Neural cell (in vitro differentiated cells): ENCODE measurements around the gene LRRC38. TPM values are rescaled to one million over a fixed set of nuclear protein-coding genes. Genes with fewer than 3 reads are reported as not detected.

ENCODE experiments used
- H2AFZ ChIP-seq: fragments of 200-600, 300-800 bp; sonication (generic), shearing (Covaris generic); 2 replicates; pipeline ENCODE4 v1.6.0; 2014; ENCODE audit warnings: low read depth, mild to moderate bottlenecking, antibody characterized with exemption, low read length, moderate library complexity
- H3F3A ChIP-seq: fragments of 200-600 bp; shearing (Covaris generic); 2 replicates; pipeline ENCODE4 v1.6.1; 2016; ENCODE audit warnings: mild to moderate bottlenecking, moderate library complexity, mixed read lengths, antibody characterized with exemption, low read length; ENCODE audit not compliant: insufficient read depth, poor library complexity, severe bottlenecking
- H3K27ac ChIP-seq: fragments of 200-600, 300-800 bp; sonication (generic), shearing (Covaris generic); 2 replicates; pipeline ENCODE4 v1.5.1; 2014; ENCODE audit warnings: mild to moderate bottlenecking, low read length, moderate library complexity
- H3K27me3 ChIP-seq: fragments of 300-800, 200-600 bp; sonication (generic), shearing (Covaris generic); 2 replicates; pipeline ENCODE4 v1.6.0; 2014; ENCODE audit warnings: mild to moderate bottlenecking, low read depth, low read length, moderate library complexity; ENCODE audit not compliant: insufficient read depth
- H3K36me3 ChIP-seq: fragments of 300-800, 200-600 bp; sonication (generic), shearing (Covaris generic); 2 replicates; pipeline ENCODE4 v1.5.1; 2014; ENCODE audit warnings: mild to moderate bottlenecking, antibody characterized with exemption, low read length, moderate library complexity; ENCODE audit not compliant: insufficient read depth
- H3K4me2 ChIP-seq: fragments of 300-800, 200-600 bp; sonication (generic), shearing (Covaris generic); 2 replicates; pipeline ENCODE4 v1.6.0; 2014; ENCODE audit warnings: mild to moderate bottlenecking, low read length
- H3K4me3 ChIP-seq: fragments of 300-800, 200-600 bp; sonication (generic), shearing (Covaris generic); 2 replicates; pipeline ENCODE4 v1.5.1; 2014; ENCODE audit warnings: mild to moderate bottlenecking, low read length, moderate library complexity
- H3K79me2 ChIP-seq: fragments of 200-600 bp; shearing (Covaris generic); replicated peaks from 2 replicates; pipeline ENCODE4 v1.6.0; 2014; ENCODE audit warnings: mild to moderate bottlenecking, low read length, moderate library complexity; ENCODE audit not compliant: insufficient read depth
- H3K9ac ChIP-seq: fragments of 300-800, 200-600 bp; sonication (generic), shearing (Covaris generic); 2 replicates; pipeline ENCODE4 v1.6.1; 2016; ENCODE audit warnings: mild to moderate bottlenecking, low read length, mixed read lengths
- H3K9me2 ChIP-seq: fragments of 200-600 bp; shearing (Covaris generic); 2 replicates; pipeline ENCODE4 v1.6.1; 2016; ENCODE audit warnings: mild to moderate bottlenecking, low read length, mixed read lengths; ENCODE audit not compliant: insufficient read depth
- H3K9me3 ChIP-seq: fragments of 200-600, 300-800 bp; sonication (generic), shearing (Covaris generic); 2 replicates; pipeline ENCODE4 v1.6.1; 2016; ENCODE audit warnings: mild to moderate bottlenecking, mixed run types, low read length, moderate library complexity, mixed read lengths
- H4K20me1 ChIP-seq: fragments of 200-600 bp; shearing (Covaris generic); 2 replicates; pipeline ENCODE4 v1.6.1; 2016; ENCODE audit warnings: mild to moderate bottlenecking, mixed run types; ENCODE audit not compliant: insufficient read depth
- CTCF ChIP-seq: fragments of 450-650 bp; IDR thresholded peaks from 2 replicates; pipeline ENCODE4 v1.5.1; 2014; ENCODE audit warnings: antibody characterized with exemption, mild to moderate bottlenecking, moderate library complexity; ENCODE audit not compliant: poor library complexity, severe bottlenecking
- EP300 ChIP-seq: fragments of 450-650 bp; conservative IDR thresholded peaks from 2 replicates; pipeline ENCODE4 v1.6.1; 2014; ENCODE audit warnings: antibody characterized with exemption, mild to moderate bottlenecking, moderate library complexity; ENCODE audit not compliant: poor library complexity, severe bottlenecking
- EZH2 ChIP-seq: fragments of 200-600, 300-800 bp; shearing (Covaris generic), sonication (generic); IDR thresholded peaks from 2 replicates; pipeline ENCODE4 v1.6.1; 2014; ENCODE audit warnings: antibody characterized with exemption, low read length, borderline replicate concordance, mild to moderate bottlenecking; ENCODE audit not compliant: insufficient read depth, poor library complexity, severe bottlenecking
- MXI1 ChIP-seq: fragments of 450-650 bp; conservative IDR thresholded peaks from 2 replicates; pipeline ENCODE4 v1.6.1; 2014; ENCODE audit warnings: antibody characterized with exemption, mild to moderate bottlenecking; ENCODE audit not compliant: poor library complexity, severe bottlenecking
- POLR2AphosphoS5 ChIP-seq: IDR thresholded peaks from 2 replicates; pipeline ENCODE4 v1.6.1; 2012
- RAD21 ChIP-seq: fragments of 450-650 bp; conservative IDR thresholded peaks from 2 replicates; pipeline ENCODE4 v1.6.1; 2014; ENCODE audit warnings: antibody characterized with exemption, mild to moderate bottlenecking, moderate library complexity
- REST ChIP-seq: IDR thresholded peaks from 2 replicates; pipeline ENCODE4 v1.6.1; 2012; ENCODE audit warnings: borderline replicate concordance
- SMC3 ChIP-seq: fragments of 450-650 bp; conservative IDR thresholded peaks from 2 replicates; pipeline ENCODE4 v1.6.1; 2014; ENCODE audit warnings: antibody characterized with exemption, mild to moderate bottlenecking, moderate library complexity; ENCODE audit not compliant: poor library complexity
- TAF1 ChIP-seq: IDR thresholded peaks from 2 replicates; pipeline ENCODE4 v1.6.1; 2012; ENCODE audit warnings: low read depth
- polyA plus RNA-seq: library from polyadenylated mRNA; depleted of rRNA; stranded (reverse); fragments of >200 nt; gene quantifications from 2 replicates; pipeline ENCODE4 v1.2.3, GENCODE V29; 2014

The LRRC38 gene
- polyA plus RNA-seq, 1 donor from 2014 or later: not detected

- Histone ChIP-seq H3K9me2 (no peaks in the 10 kb centered on the region), H4K20me1 (no peaks in the 10 kb centered on the region), H3K9me3 (no peaks in the 10 kb centered on the region), H3K36me3 (no peaks in the 10 kb centered on the region), H2AFZ (no peak overlapping the region), H3K27ac (no peak overlapping the region), H3K4me3 (no peak overlapping the region), H3K4me2 (no peak overlapping the region), H3F3A (no peaks in the 10 kb centered on the region), H3K9ac (no peak overlapping the region), H3K79me2 (no peaks in the 10 kb centered on the region), H3K27me3 (no peaks in the 10 kb centered on the region)
- no peak for TF ChIP-seq EZH2
- no peak for TF ChIP-seq CTCF
- no peak for TF ChIP-seq MXI1
- TF ChIP-seq RAD21: no peak
- no peak for TF ChIP-seq TAF1
- no peak for TF ChIP-seq SMC3
- no peak for TF ChIP-seq POLR2AphosphoS5
- TF ChIP-seq REST: no peak
- TF ChIP-seq EP300: no peak
Observed at GRCh38 chr1:13549521-13549920, 35.7 kb upstream of the LRRC38 start.

GRCh38 chr1:13549021-13549420 lies 35.2 kb upstream of the LRRC38 start:
- H3K9me2 ChIP-seq: no peaks in the 10 kb centered on the region
- no peak overlapping the region for H2AFZ ChIP-seq
- no peaks in the 10 kb centered on the region for H3F3A ChIP-seq
- no peaks in the 10 kb centered on the region for H4K20me1 ChIP-seq
- no peak overlapping the region for H3K4me2 ChIP-seq
- TF ChIP-seq POLR2AphosphoS5 (no peak), REST (no peak), EP300 (no peak), MXI1 (no peak), RAD21 (no peak), EZH2 (no peak), SMC3 (no peak), TAF1 (no peak), CTCF (no peak)
- no peaks in the 10 kb centered on the region for H3K27me3 ChIP-seq
- no peaks in the 10 kb centered on the region for H3K36me3 ChIP-seq
- no peak overlapping the region for H3K27ac ChIP-seq
- no peaks in the 10 kb centered on the region for H3K79me2 ChIP-seq
- no peak overlapping the region for H3K9ac ChIP-seq
- no peak overlapping the region for H3K4me3 ChIP-seq
- H3K9me3 ChIP-seq: no peaks in the 10 kb centered on the region
